Panc1 (cell line): ENCODE measurements around the gene MOB1B.

Experiments used
- CTCF ChIP-seq: fragments of 450-650 bp; IDR thresholded peaks from 2 replicates; pipeline ENCODE4 v1.5.1; 2017; ENCODE audit warnings: mild to moderate bottlenecking
- POLR2AphosphoS5 ChIP-seq: IDR thresholded peaks from 2 replicates; pipeline ENCODE4 v1.6.1; 2012; ENCODE audit warnings: mild to moderate bottlenecking, low read depth, low read length, moderate library complexity
- REST ChIP-seq, 2 experiments: IDR thresholded peaks; 2 replicates each; pipeline ENCODE4 v1.6.1; 2011 to 2012; ENCODE audit warnings: low read depth in 2 of 2, control low read depth in 1 of 2, low read length in 1 of 2, mild to moderate bottlenecking in 1 of 2, moderate library complexity in 1 of 2; ENCODE audit not compliant: insufficient read depth in 1 of 2
- SIN3A ChIP-seq: IDR thresholded peaks from 2 replicates; pipeline ENCODE4 v1.6.1; 2012; ENCODE audit warnings: low read depth, mild to moderate bottlenecking, low read length, moderate library complexity, borderline replicate concordance; ENCODE audit not compliant: insufficient read depth
- TCF7L2 ChIP-seq: IDR thresholded peaks from 2 replicates; pipeline ENCODE4 v1.6.1; 2011; ENCODE audit warnings: mild to moderate bottlenecking, low read depth, low read length, inconsistent platforms

DNA sequence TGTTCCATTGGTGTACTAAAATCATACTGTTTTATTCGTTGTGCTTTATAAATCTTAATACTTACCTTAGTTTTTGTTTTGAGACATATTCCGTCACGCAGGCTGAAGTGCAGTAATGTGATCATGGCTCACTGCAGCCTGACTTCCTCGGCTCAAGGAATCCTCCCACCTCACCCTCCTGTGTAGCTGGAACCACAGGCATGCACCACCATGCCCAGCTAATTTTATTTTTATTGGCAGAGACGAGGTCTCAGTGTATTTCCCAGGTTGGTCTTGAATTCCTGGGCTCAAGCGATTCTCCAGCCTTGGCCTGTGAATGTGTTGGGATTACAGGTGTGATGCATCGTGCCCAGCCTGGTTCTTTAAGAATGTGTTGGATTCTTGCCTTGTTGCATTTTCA, 66.9 kb downstream of the MOB1B start:
- no peak for TF ChIP-seq CTCF
- TF ChIP-seq POLR2AphosphoS5, result no peak
- no peak for TF ChIP-seq REST (IDR thresholded peaks at IDR 0.05; ENCODE audit: insufficient read depth in 1 of 2, low read depth in 2 of 2, low read length in 1 of 2)
- no peak for TF ChIP-seq TCF7L2
- TF ChIP-seq SIN3A, result no peak
